K562 (cell line): ENCODE measurements around the gene C2CD4C. TPM values are rescaled to one million over a fixed set of nuclear protein-coding genes. Genes with fewer than 3 reads are reported as not detected.

ENCODE experiments used
- ATAC-seq: fragments of 200-7000 bp; cut with Tn5 transposase; 3 replicates; pipeline ENCODE4 v1.9.1; 2020; ENCODE audit warnings: moderate library complexity
- BruUV-seq: library from RNA; stranded (reverse); fragments of 400-500 nt; replicated peaks from 2 replicates; lab custom pipeline; 2021; lab: Mats Ljungman, UMichigan
- CTCF ChIA-PET: fragments of 300-600 bp; formaldehyde crosslinking; extraction: SDS; loops from one replicate; lab custom pipeline; 2021; ENCODE audit warnings: low intra/inter-chr PET ratio; lab: Yijun Ruan, JAX
- POLR2A ChIA-PET: fragments of 300-600, 350-650 bp; sonication (Branson Sonifier 250); formaldehyde crosslinking; extraction: SDS; loops from one replicate; lab custom pipeline; 2021; ENCODE audit warnings: antibody characterized with exemption, inconsistent platforms; lab: Yijun Ruan, JAX
- DNase-seq, 4 experiments: peaks; one replicate each; pipeline versions ENCODE4 v3.0.0 to v3.0.0-alpha.2; 2011 to 2018; ENCODE audit warnings: low spot score in 3 of 4, mixed read lengths in 3 of 4; ENCODE audit errors: extremely low read depth in 1 of 4
- FAIRE-seq: peaks from 2 replicates; lab custom pipeline; 2011; peaks lifted over from hg19 to GRCh38; lab: Jason Lieb, UNC
- H2AFZ ChIP-seq: 2 replicates; pipeline ENCODE4 v1.6.0; 2011; ENCODE audit warnings: low read depth, low read length, control low read depth, inconsistent platforms
- H3K27ac ChIP-seq: fragments of 200-600 bp; 3 replicates; pipeline ENCODE4 v1.8.0; 2011; ENCODE audit warnings: low read depth, mild to moderate bottlenecking, control low read depth, inconsistent platforms, low read length, moderate library complexity, mixed read lengths; ENCODE audit errors: extremely low read depth
- H3K27me3 ChIP-seq, 2 experiments: fragments of 300-600 bp in 1 of 2; 2 replicates in 1 of 2; 3 replicates in 1 of 2; pipeline versions ENCODE4 v1.6.0 to v1.8.0; 2011; ENCODE audit warnings: inconsistent platforms in 2 of 2, low read length in 2 of 2, mild to moderate bottlenecking in 1 of 2, mixed read lengths in 1 of 2, moderate library complexity in 1 of 2; ENCODE audit not compliant: control insufficient read depth in 2 of 2, insufficient read depth in 2 of 2
- H3K36me3 ChIP-seq: fragments of 300-600 bp; 3 replicates; pipeline ENCODE4 v1.8.0; 2011; ENCODE audit warnings: mild to moderate bottlenecking, low read length, inconsistent platforms; ENCODE audit not compliant: control insufficient read depth, insufficient read depth
- H3K4me1 ChIP-seq, 2 experiments: fragments of 200-600 bp in 1 of 2; replicated peaks in 1 of 2; 2 replicates in 1 of 2; 3 replicates in 1 of 2; pipeline versions ENCODE4 v1.5.1 to v1.8.0; 2011; ENCODE audit warnings: inconsistent platforms in 2 of 2, low read length in 2 of 2, mild to moderate bottlenecking in 1 of 2, mixed read lengths in 1 of 2, moderate library complexity in 1 of 2; ENCODE audit not compliant: control insufficient read depth in 2 of 2, insufficient read depth in 2 of 2
- H3K4me2 ChIP-seq: 2 replicates; pipeline ENCODE4 v1.6.1; 2011; ENCODE audit warnings: low read length, control low read depth, inconsistent platforms, mixed read lengths; ENCODE audit not compliant: insufficient read depth
- H3K4me3 ChIP-seq: fragments of 200-600 bp; sonication (generic), shearing (Covaris generic); 2 replicates; pipeline ENCODE4 v1.5.1; 2016; ENCODE audit warnings: control low read depth, inconsistent platforms
- H3K79me2 ChIP-seq: fragments of 200-600 bp; 3 replicates; pipeline ENCODE4 v1.8.0; 2011; ENCODE audit warnings: low read length, inconsistent platforms; ENCODE audit not compliant: control insufficient read depth, insufficient read depth
- H3K9ac ChIP-seq, 2 experiments: 2 replicates each; pipeline versions ENCODE4 v1.6.0 to v1.6.1; 2011; ENCODE audit warnings: low read depth in 2 of 2, low read length in 2 of 2, control low read depth in 1 of 2, inconsistent platforms in 1 of 2, mild to moderate bottlenecking in 1 of 2, mixed read lengths in 1 of 2; ENCODE audit not compliant: insufficient read depth in 1 of 2
- H3K9me1 ChIP-seq: one replicate; pipeline ENCODE4 v1.6.0; 2011; ENCODE audit warnings: inconsistent platforms, mild to moderate bottlenecking, low read length, moderate library complexity; ENCODE audit not compliant: control insufficient read depth, insufficient read depth
- H3K9me3 ChIP-seq: replicated peaks from 2 replicates; pipeline ENCODE4 v1.5.1; 2011; ENCODE audit warnings: low read depth, low read length, inconsistent platforms; ENCODE audit not compliant: control insufficient read depth, insufficient read depth
- H4K20me1 ChIP-seq: replicated peaks from 2 replicates; pipeline ENCODE4 v1.6.1; 2011; ENCODE audit warnings: low read length, inconsistent platforms, mixed read lengths; ENCODE audit not compliant: control insufficient read depth, insufficient read depth
- DIDO1 ChIP-seq: fragments of 450-650 bp; IDR thresholded peaks from 2 replicates; pipeline ENCODE4 v1.6.1; 2016; ENCODE audit warnings: low read depth, missing biosample characterization, missing genetic modification characterization
- E2F5 ChIP-seq: sonication (generic); formaldehyde crosslinking; IDR thresholded peaks from 2 replicates; pipeline ENCODE4 v1.8.0; 2022; ENCODE audit warnings: mild to moderate bottlenecking, missing genetic modification reagents
- GABPB2 ChIP-seq: fragments of 250-450 bp; sonication (Bioruptor Pico); conservative IDR thresholded peaks from 2 replicates; pipeline ENCODE4 v1.5.1; 2021; ENCODE audit warnings: mild to moderate bottlenecking
- HDAC2 ChIP-seq: fragments of 450-650 bp; IDR thresholded peaks from 2 replicates; pipeline ENCODE4 v1.6.1; 2016; ENCODE audit warnings: mild to moderate bottlenecking
- MYC ChIP-seq, 2 experiments: fragments of 250-450 bp in 1 of 2; sonication (Bioruptor Pico) in 1 of 2; IDR thresholded peaks; 2 replicates each; pipeline versions ENCODE4 v1.5.1 to v1.6.1; 2012 to 2021; ENCODE audit warnings: low read depth in 2 of 2, borderline replicate concordance in 1 of 2, improper control_type of control experiment in 1 of 2, low read length in 1 of 2, mild to moderate bottlenecking in 1 of 2, moderate library complexity in 1 of 2
- NONO ChIP-seq, 2 experiments: fragments of 200-400 bp in 1 of 2; fragments of 450-650 bp in 1 of 2; formaldehyde crosslinking in 1 of 2; IDR thresholded peaks; 2 replicates each; pipeline ENCODE4 v1.6.1; 2017; ENCODE audit warnings: low read depth in 2 of 2, mild to moderate bottlenecking in 2 of 2, moderate library complexity in 2 of 2, low read length in 1 of 2
- PCBP2 ChIP-seq: fragments of 200-400 bp; formaldehyde crosslinking; IDR thresholded peaks from 2 replicates; pipeline ENCODE4 v1.6.1; 2018; ENCODE audit warnings: low read length, low read depth, mild to moderate bottlenecking, moderate library complexity; ENCODE audit not compliant: poor library complexity, severe bottlenecking
- PHTF2 ChIP-seq: fragments of 250-450 bp; sonication (Bioruptor Pico); IDR thresholded peaks from 2 replicates; pipeline ENCODE4 v1.5.0; 2021; ENCODE audit warnings: mild to moderate bottlenecking
- RBFOX2 ChIP-seq: fragments of 200-400 bp; formaldehyde crosslinking; IDR thresholded peaks from 2 replicates; pipeline ENCODE4 v1.6.1; 2017; ENCODE audit warnings: low read depth, mild to moderate bottlenecking, low read length, moderate library complexity
- SIRT6 ChIP-seq: IDR thresholded peaks from one replicate; pipeline ENCODE4 v1.6.1; 2012; ENCODE audit warnings: low read depth, mild to moderate bottlenecking, control low read depth, inconsistent platforms, low read length, moderate library complexity
- SMARCB1 ChIP-seq: IDR thresholded peaks from 2 replicates; pipeline ENCODE4 v1.6.1; 2011; ENCODE audit warnings: improper control_type of control experiment, low read depth; ENCODE audit not compliant: insufficient read length
- TCF7 ChIP-seq: sonication (generic); IDR thresholded peaks from 2 replicates; pipeline ENCODE4 v1.6.1; 2016; ENCODE audit warnings: antibody characterized with exemption, borderline replicate concordance
- ZNF584 ChIP-seq: fragments of 200-800 bp; sonication (Bioruptor generic); IDR thresholded peaks from 2 replicates; pipeline ENCODE4 v1.6.1; 2016; ENCODE audit warnings: low read depth, mild to moderate bottlenecking, missing genetic modification characterization, missing compliant biosample characterization
- WGBS: fragments of 100-300 bp; shearing (Covaris generic); methylation state at CpG from one replicate; pipeline ENCODE4 v1.1.6; 2016; ENCODE audit warnings: low coverage, mixed read lengths; ENCODE audit not compliant: insufficient coverage; ENCODE audit errors: missing lambda C conversion rate; 5-methylcytosine and 5-hydroxymethylcytosine counted together
- in situ Hi-C: fragments of 300-500 bp; cut with MboI; formaldehyde crosslinking; loops from 4 replicates; pipeline ENCODE4 v1.15.0; 2018; ENCODE audit warnings: inconsistent platforms, mixed read lengths
- intact Hi-C: fragments of 100-400 bp; cut with micrococcal nuclease; formaldehyde crosslinking; loops from 2 replicates; pipeline ENCODE4 v1.14.2; 2022
- polyA plus RNA-seq, 8 experiments: library from polyadenylated mRNA; depleted of rRNA in 4 of 8; stranded (reverse) in 5 of 8; unstranded in 3 of 8; fragments of >200 nt; fragmentation: Nextera tagmentation in 2 of 8; fragmentation: Illumina TruSeq in 1 of 8; extraction: Ambion mirVana in 2 of 8; extraction: Trizol in 1 of 8; gene quantifications; 2 replicates each; pipeline versions ENCODE4 v1.2.1 to v1.2.3, GENCODE V29; 2011 to 2014; ENCODE audit warnings: inconsistent platforms in 1 of 8, missing spikeins in 1 of 8
- total RNA-seq, 7 experiments: library from RNA; depleted of rRNA in 6 of 7; stranded (reverse); fragments of >200 nt in 6 of 7; fragmentation: Illumina TruSeq in 2 of 7; extraction: Trizol in 2 of 7; gene quantifications; 2 replicates each; pipeline versions ENCODE4 v1.2.1 to v1.2.3, GENCODE V29; 2011 to 2021; ENCODE audit warnings: low replicate concordance in 1 of 7
- TF ChIP-seq, protein P1 (sequence below): fragments of 250-450 bp; sonication (Bioruptor Pico); IDR thresholded peaks from 2 replicates; pipeline ENCODE4 v1.5.0; 2020; ENCODE audit warnings: mild to moderate bottlenecking, borderline replicate concordance
- TF ChIP-seq, protein P2 (sequence below): fragments of 450-650 bp; IDR thresholded peaks from 2 replicates; pipeline ENCODE4 v1.7.1; 2018; ENCODE audit warnings: mild to moderate bottlenecking, low read depth; ENCODE audit not compliant: partially characterized antibody

The C2CD4C gene
- total and polyA plus RNA-seq, 9 of the 15 experiments (the other 6 are each of a cell fraction or from before 2014, with no cell fraction given), result 0.01 to 0.07 TPM; not detected in 7

DNA sequence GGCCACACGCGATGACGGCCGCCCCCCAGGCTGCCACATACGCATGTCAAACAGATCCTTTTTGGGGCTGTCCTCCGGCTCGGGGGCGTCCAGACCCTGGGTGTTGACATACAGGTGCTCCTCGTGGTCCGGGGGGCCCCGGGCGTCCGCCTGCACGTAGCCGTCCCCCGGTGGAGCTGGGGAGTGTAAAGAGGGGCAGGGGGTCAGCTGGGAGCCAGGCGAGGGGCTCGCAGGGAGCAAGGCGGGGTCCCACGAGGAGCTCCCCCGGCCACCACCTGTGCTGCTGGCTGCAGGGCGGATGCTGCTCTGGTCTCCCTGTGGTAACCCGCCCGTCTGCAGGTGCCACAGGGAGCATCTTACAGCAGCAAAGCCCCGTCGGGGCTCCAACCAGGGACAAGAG is 16.1 kb upstream of the C2CD4C start (continued):
- TF ChIP-seq, protein P1, sequence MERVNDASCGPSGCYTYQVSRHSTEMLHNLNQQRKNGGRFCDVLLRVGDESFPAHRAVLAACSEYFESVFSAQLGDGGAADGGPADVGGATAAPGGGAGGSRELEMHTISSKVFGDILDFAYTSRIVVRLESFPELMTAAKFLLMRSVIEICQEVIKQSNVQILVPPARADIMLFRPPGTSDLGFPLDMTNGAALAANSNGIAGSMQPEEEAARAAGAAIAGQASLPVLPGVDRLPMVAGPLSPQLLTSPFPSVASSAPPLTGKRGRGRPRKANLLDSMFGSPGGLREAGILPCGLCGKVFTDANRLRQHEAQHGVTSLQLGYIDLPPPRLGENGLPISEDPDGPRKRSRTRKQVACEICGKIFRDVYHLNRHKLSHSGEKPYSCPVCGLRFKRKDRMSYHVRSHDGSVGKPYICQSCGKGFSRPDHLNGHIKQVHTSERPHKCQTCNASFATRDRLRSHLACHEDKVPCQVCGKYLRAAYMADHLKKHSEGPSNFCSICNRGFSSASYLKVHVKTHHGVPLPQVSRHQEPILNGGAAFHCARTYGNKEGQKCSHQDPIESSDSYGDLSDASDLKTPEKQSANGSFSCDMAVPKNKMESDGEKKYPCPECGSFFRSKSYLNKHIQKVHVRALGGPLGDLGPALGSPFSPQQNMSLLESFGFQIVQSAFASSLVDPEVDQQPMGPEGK (CRISPR knock-in tag), result no peak
- TF ChIP-seq HDAC2 (no peak), GABPB2 (CRISPR knock-in tag) (no peak)

GRCh38 chr19:424546-424945 is 15.6 kb upstream of the C2CD4C start:
- in situ Hi-C loops (no loop called here), intact Hi-C loops (no loop called here)
- Histone ChIP-seq H3K27ac (no peak overlapping the region), H3K4me2 (no peak overlapping the region), H3K4me1 (peaks cover 0 to 19% of the 10 kb centered on the region in 2 experiments; a peak in 1 of 5 replicates), H3K9me1 (no peaks in the 10 kb centered on the region), H3K9ac (no peak overlapping the region), H3K4me3 (no peak overlapping the region), H4K20me1 (peaks cover 4% of the 10 kb centered on the region; the same call in 1 of the 2 replicates), H2AFZ (no peak overlapping the region), H3K27me3 (peaks cover 14 to 61% of the 10 kb centered on the region in 2 experiments; a peak in 4 of 5 replicates), H3K36me3 (no peaks in the 10 kb centered on the region), H3K9me3 (no peaks in the 10 kb centered on the region; the same call in 1 of the 2 replicates), H3K79me2 (no peaks in the 10 kb centered on the region)
- ChIA-PET CTCF (no interaction called here), POLR2A (no interaction called here)
- ATAC-seq (no peak), DNase-seq (no peak), FAIRE-seq (no peak)
- BruUV-seq, result no TSS peak
- TF ChIP-seq, protein P2, sequence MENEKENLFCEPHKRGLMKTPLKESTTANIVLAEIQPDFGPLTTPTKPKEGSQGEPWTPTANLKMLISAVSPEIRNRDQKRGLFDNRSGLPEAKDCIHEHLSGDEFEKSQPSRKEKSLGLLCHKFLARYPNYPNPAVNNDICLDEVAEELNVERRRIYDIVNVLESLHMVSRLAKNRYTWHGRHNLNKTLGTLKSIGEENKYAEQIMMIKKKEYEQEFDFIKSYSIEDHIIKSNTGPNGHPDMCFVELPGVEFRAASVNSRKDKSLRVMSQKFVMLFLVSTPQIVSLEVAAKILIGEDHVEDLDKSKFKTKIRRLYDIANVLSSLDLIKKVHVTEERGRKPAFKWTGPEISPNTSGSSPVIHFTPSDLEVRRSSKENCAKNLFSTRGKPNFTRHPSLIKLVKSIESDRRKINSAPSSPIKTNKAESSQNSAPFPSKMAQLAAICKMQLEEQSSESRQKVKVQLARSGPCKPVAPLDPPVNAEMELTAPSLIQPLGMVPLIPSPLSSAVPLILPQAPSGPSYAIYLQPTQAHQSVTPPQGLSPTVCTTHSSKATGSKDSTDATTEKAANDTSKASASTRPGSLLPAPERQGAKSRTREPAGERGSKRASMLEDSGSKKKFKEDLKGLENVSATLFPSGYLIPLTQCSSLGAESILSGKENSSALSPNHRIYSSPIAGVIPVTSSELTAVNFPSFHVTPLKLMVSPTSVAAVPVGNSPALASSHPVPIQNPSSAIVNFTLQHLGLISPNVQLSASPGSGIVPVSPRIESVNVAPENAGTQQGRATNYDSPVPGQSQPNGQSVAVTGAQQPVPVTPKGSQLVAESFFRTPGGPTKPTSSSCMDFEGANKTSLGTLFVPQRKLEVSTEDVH, result no peak
- TF ChIP-seq SMARCB1 (no peak), PCBP2 (no peak), DIDO1 (tag) (no peak), MYC (IDR thresholded peaks at IDR 0.05; ENCODE audit: low read depth, low read length) (no peak), MYC (CRISPR knock-in tag; IDR thresholded peaks at IDR 0.05; ENCODE audit: borderline replicate concordance, low read depth) (no peak), ZNF584 (CRISPR knock-in tag) (no peak), SIRT6 (no peak), PHTF2 (CRISPR knock-in tag) (no peak), RBFOX2 (no peak), TCF7 (no peak), NONO (IDR thresholded peaks at IDR 0.05; ENCODE audit: low read depth in 2 of 2, low read length in 1 of 2) (no peak), E2F5 (no peak)
- 24% methylated on average over 15 of the region's 15 CpGs for WGBS
